COLO668 (cell line): ENCODE measurements around the gene CTCF.

Experiments
- DNase-seq: peaks from one replicate; lab custom pipeline; 2025; ENCODE audit not compliant: unreplicated experiment; lab: John Stamatoyannopoulos, UW

The CTCF gene

GRCh38 chr16:67662653-67663010 is 100.3 kb downstream of the CTCF start:
- DNase-seq, result no peak

GRCh38 chr16:67663151-67663876 is 101.0 kb downstream of the CTCF start:
- DNase-seq, result peak; percentile 21

GRCh38 chr16:67663877-67664222 is 101.5 kb downstream of the CTCF start:
- DNase-seq, result no peak

- DNase-seq, result no peak
These were observed 101.9 kb downstream of the CTCF start for GRCh38 chr16:67664258-67664657.

GRCh38 chr16:67664871-67665270 is 102.5 kb downstream of the CTCF start:
- DNase-seq, result no peak

- DNase-seq, result no peak
These were observed 103.3 kb downstream of the CTCF start for GRCh38 chr16:67665598-67665997.

- peak; percentile 52 for DNase-seq
These were observed 103.8 kb downstream of the CTCF start for GRCh38 chr16:67666032-67666551.

GRCh38 chr16:67666559-67667452 is 104.5 kb downstream of the CTCF start, which contains the start of the genes C16orf86 and ENKD1:
TSS of gene C16orf86 (plus strand) at chr16:67666814. CDS start at chr16:67666971, 157 bp downstream.
TSS of gene ENKD1 (minus strand) at chr16:67666750. CDS start at chr16:67666442, 308 bp downstream.
- peak; percentile 92 for DNase-seq

GRCh38 chr16:67667453-67667816 is 105.1 kb downstream of the CTCF start:
- no peak for DNase-seq

- DNase-seq, result peak; percentile 91
These were observed 105.6 kb downstream of the CTCF start for GRCh38 chr16:67667817-67668494.

- DNase-seq, result no peak
These were observed 106.3 kb downstream of the CTCF start for GRCh38 chr16:67668495-67669157.

- no peak for DNase-seq
These were observed 107.3 kb downstream of the CTCF start for GRCh38 chr16:67669499-67670101.

GRCh38 chr16:67672306-67672705 is 110.0 kb downstream of the CTCF start:
- DNase-seq, result no peak

GRCh38 chr16:67672739-67673662 is 110.7 kb downstream of the CTCF start:
- DNase-seq, result peak; percentile 70

- DNase-seq, result peak; percentile 28
These were observed 111.6 kb downstream of the CTCF start for GRCh38 chr16:67673712-67674580.

- DNase-seq, result peak; percentile 11
These were observed 112.7 kb downstream of the CTCF start for GRCh38 chr16:67674851-67675578.

GRCh38 chr16:67675579-67675935 is 113.2 kb downstream of the CTCF start:
- DNase-seq, result no peak

GRCh38 chr16:67675999-67676398 is 113.7 kb downstream of the CTCF start:
- no peak for DNase-seq
